HepG2 (cell line): ENCODE results near the gene ADH1B. TPM values are rescaled to one million over a fixed set of nuclear protein-coding genes. Genes with fewer than 3 reads are reported as not detected.

Source experiments
- ATAC-seq: fragments of 200-7000 bp; cut with Tn5 transposase; 3 replicates; pipeline ENCODE4 v1.9.1; 2020; ENCODE audit warnings: mild to moderate bottlenecking, moderate library complexity
- BruUV-seq: library from RNA; stranded (reverse); fragments of 400-500 nt; replicated peaks from 2 replicates; lab custom pipeline; 2021; lab: Mats Ljungman, UMichigan
- CTCF ChIA-PET: fragments of 300-600 bp; formaldehyde crosslinking; extraction: SDS; loops from one replicate; lab custom pipeline; 2021; ENCODE audit warnings: low total read pairs, inconsistent platforms, low intra/inter-chr PET ratio; lab: Yijun Ruan, JAX
- POLR2A ChIA-PET: fragments of 350-600 bp; sonication (Branson Sonifier 250); formaldehyde crosslinking; loops from one replicate; lab custom pipeline; 2020; ENCODE audit warnings: antibody characterized with exemption, inconsistent platforms; lab: Yijun Ruan, JAX
- DNase-seq: peaks from one replicate; pipeline ENCODE4 v3.0.0-alpha.2; 2015; ENCODE audit warnings: low spot score
- FAIRE-seq: peaks from 3 replicates; lab custom pipeline; 2011; peaks lifted over from hg19 to GRCh38; lab: Jason Lieb, UNC
- H2AFZ ChIP-seq: one replicate; pipeline ENCODE4 v1.6.1; 2011; ENCODE audit warnings: low read length, inconsistent platforms
- H3K27ac ChIP-seq: fragments of 300-600 bp; 3 replicates; pipeline ENCODE4 v1.8.0; 2011; ENCODE audit warnings: mixed run types, mild to moderate bottlenecking, mixed read lengths, low read length, inconsistent platforms; ENCODE audit not compliant: insufficient read depth; ENCODE audit errors: extremely low read length
- H3K27me3 ChIP-seq, 2 experiments: fragments of 200-600 bp in 1 of 2; 2 replicates in 1 of 2; 3 replicates in 1 of 2; pipeline versions ENCODE4 v1.6.0 to v1.8.0; 2011; ENCODE audit warnings: low read length in 2 of 2, mild to moderate bottlenecking in 2 of 2, moderate library complexity in 2 of 2, inconsistent platforms in 1 of 2; ENCODE audit not compliant: insufficient read depth in 2 of 2, control insufficient read depth in 1 of 2
- H3K36me3 ChIP-seq, 2 experiments: fragments of 200-600 bp in 1 of 2; replicated peaks in 1 of 2; 2 replicates in 1 of 2; 3 replicates in 1 of 2; pipeline versions ENCODE4 v1.5.1 to v1.8.0; 2011; ENCODE audit warnings: low read length in 2 of 2, inconsistent platforms in 1 of 2; ENCODE audit not compliant: insufficient read depth in 2 of 2, control insufficient read depth in 1 of 2
- H3K4me1 ChIP-seq: 2 replicates; pipeline ENCODE4 v1.5.1; 2012; ENCODE audit warnings: low read length, inconsistent platforms; ENCODE audit not compliant: insufficient read depth
- H3K4me2 ChIP-seq: 2 replicates; pipeline ENCODE4 v1.6.0; 2011; ENCODE audit warnings: low read depth, low read length, inconsistent platforms
- H3K4me3 ChIP-seq, 3 experiments: fragments of 200-600 bp in 1 of 3; sonication (generic), shearing (Covaris generic) in 1 of 3; replicated peaks in 1 of 3; 2 replicates each; pipeline ENCODE4 v1.5.1; 2011 to 2016; ENCODE audit warnings: low read length in 3 of 3, inconsistent platforms in 2 of 3, low read depth in 2 of 3, mild to moderate bottlenecking in 2 of 3, control low read depth in 1 of 3, mixed read lengths in 1 of 3; ENCODE audit not compliant: insufficient read depth in 1 of 3
- H3K79me2 ChIP-seq: one replicate; pipeline ENCODE4 v1.6.1; 2011; ENCODE audit warnings: low read length, inconsistent platforms; ENCODE audit not compliant: insufficient read depth
- H3K9ac ChIP-seq: 2 replicates; pipeline ENCODE4 v1.6.0; 2011; ENCODE audit warnings: mild to moderate bottlenecking, low read depth, low read length, inconsistent platforms; ENCODE audit not compliant: insufficient read depth
- H3K9me3 ChIP-seq: 2 replicates; pipeline ENCODE4 v1.5.1; 2012; ENCODE audit warnings: mild to moderate bottlenecking, low read length
- H4K20me1 ChIP-seq: 2 replicates; pipeline ENCODE4 v1.6.0; 2011; ENCODE audit warnings: inconsistent platforms, mild to moderate bottlenecking, low read length, moderate library complexity; ENCODE audit not compliant: insufficient read depth
- HDAC2 ChIP-seq: sonication (generic); formaldehyde crosslinking; IDR thresholded peaks from 2 replicates; pipeline ENCODE4 v1.4.0; 2020; ENCODE audit warnings: missing genetic modification reagents
- HNRNPK ChIP-seq: fragments of 200-400 bp; formaldehyde crosslinking; IDR thresholded peaks from 2 replicates; pipeline ENCODE4 v1.6.1; 2018; ENCODE audit warnings: low read length, low read depth, moderate library complexity, mild to moderate bottlenecking; ENCODE audit not compliant: poor library complexity, severe bottlenecking
- HOXA3 ChIP-seq: sonication (generic); formaldehyde crosslinking; IDR thresholded peaks from 2 replicates; pipeline ENCODE4 v1.5.0; 2020; ENCODE audit warnings: missing genetic modification reagents
- MATR3 ChIP-seq: sonication (generic); formaldehyde crosslinking; IDR thresholded peaks from 2 replicates; pipeline ENCODE4 v1.4.0; 2020; ENCODE audit warnings: missing genetic modification reagents
- POLR2A ChIP-seq, 2 experiments: IDR thresholded peaks; 2 replicates each; pipeline ENCODE4 v1.6.1; 2011; ENCODE audit warnings: low read depth in 2 of 2, low read length in 2 of 2, mild to moderate bottlenecking in 1 of 2, moderate library complexity in 1 of 2; ENCODE audit not compliant: insufficient read depth in 1 of 2
- REXO4 ChIP-seq: sonication (generic); formaldehyde crosslinking; IDR thresholded peaks from 2 replicates; pipeline ENCODE4 v1.8.0; 2022; ENCODE audit warnings: missing genetic modification reagents, mild to moderate bottlenecking, borderline replicate concordance
- WGBS: methylation state at CpG from one replicate; pipeline ENCODE4 v1.1.6; 2017; ENCODE audit warnings: low lambda C conversion rate; 5-methylcytosine and 5-hydroxymethylcytosine counted together
- in situ Hi-C: cut with HindIII; loops from 2 replicates; pipeline ENCODE4 v1.10.0; 2017; ENCODE audit warnings: low pct_unique_long_range_greater_than_20kb; ENCODE audit not compliant: extremely low pct_ligation_motif_present
- intact Hi-C: fragments of 100-400 bp; cut with micrococcal nuclease; formaldehyde crosslinking; loops from one replicate; pipeline ENCODE4 v1.10.0; 2022; ENCODE audit not compliant: unreplicated experiment
- polyA plus RNA-seq, 8 experiments: library from polyadenylated mRNA; depleted of rRNA in 3 of 8; stranded (reverse) in 7 of 8; unstranded in 1 of 8; fragments of >200 nt; fragmentation: Illumina TruSeq in 4 of 8; extraction: Trizol in 4 of 8; gene quantifications; 2 replicates each; pipeline versions ENCODE4 v1.2.1 to v1.2.3, GENCODE V29; 2011 to 2016; ENCODE audit warnings: low read depth in 4 of 8, missing spikeins in 1 of 8, mixed read lengths in 1 of 8; ENCODE audit not compliant: insufficient read depth in 1 of 8
- total RNA-seq, 5 experiments: library from RNA; depleted of rRNA; stranded (reverse); fragments of >200 nt; fragmentation: Illumina TruSeq; extraction: Trizol; gene quantifications; 2 replicates each; pipeline ENCODE4 v1.2.3, GENCODE V29; 2016; ENCODE audit warnings: low read depth in 1 of 5
- TF ChIP-seq, protein P1 (sequence below): sonication (generic); formaldehyde crosslinking; IDR thresholded peaks from 2 replicates; pipeline ENCODE4; 2020; ENCODE audit warnings: missing genetic modification reagents, mild to moderate bottlenecking, borderline replicate concordance

ADH1B gene
- total and polyA plus RNA-seq, 2 of the 13 experiments (the other 11 are each of a cell fraction or from before 2014, with no cell fraction given) = 0.05 to 0.40 TPM

DNA sequence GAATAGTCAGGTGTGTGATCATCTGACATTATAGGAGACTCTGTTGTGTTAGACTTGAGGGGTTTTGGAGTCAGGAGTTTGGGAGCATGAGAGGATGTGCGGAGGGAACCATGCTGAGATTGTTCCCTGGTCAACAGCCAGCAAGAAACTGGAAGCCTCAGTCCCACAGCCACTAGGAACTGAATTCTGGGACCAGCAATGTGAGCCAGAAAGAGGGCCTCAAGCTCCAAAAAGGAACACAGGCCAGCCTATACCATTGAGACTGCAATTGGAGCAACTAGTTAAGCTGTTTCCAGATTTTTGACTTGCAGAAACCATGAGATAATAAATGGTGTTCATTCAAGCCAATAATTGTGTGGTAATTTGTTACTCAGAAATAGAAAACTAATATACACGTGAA, 8.7 kb upstream of the ADH1B start:
- H3K27me3 ChIP-seq = no peaks in the 10 kb centered on the region
- H4K20me1 ChIP-seq = no peaks in the 10 kb centered on the region
- H3K4me1 ChIP-seq = no peaks in the 10 kb centered on the region
- ChIA-PET CTCF (no interaction called here), POLR2A (no interaction called here)
- no peaks in the 10 kb centered on the region for H3K79me2 ChIP-seq
- WGBS = 14% methylated on average over 2 of the region's 2 CpGs
- H3K9me3 ChIP-seq = peaks cover 15% of the 10 kb centered on the region
- intact Hi-C loops = no loop called here
- H3K27ac ChIP-seq = no peak overlapping the region
- no peak overlapping the region for H3K4me3 ChIP-seq
- no TSS peak for BruUV-seq
- TF ChIP-seq POLR2A (IDR thresholded peaks at IDR 0.05; ENCODE audit: insufficient read depth in 1 of 2, low read depth in 2 of 2, low read length in 2 of 2) (no peak), HOXA3 (CRISPR knock-in tag) (no peak), REXO4 (CRISPR knock-in tag) (no peak), HNRNPK (no peak), HDAC2 (no peak), MATR3 (no peak)
- TF ChIP-seq, protein P1, sequence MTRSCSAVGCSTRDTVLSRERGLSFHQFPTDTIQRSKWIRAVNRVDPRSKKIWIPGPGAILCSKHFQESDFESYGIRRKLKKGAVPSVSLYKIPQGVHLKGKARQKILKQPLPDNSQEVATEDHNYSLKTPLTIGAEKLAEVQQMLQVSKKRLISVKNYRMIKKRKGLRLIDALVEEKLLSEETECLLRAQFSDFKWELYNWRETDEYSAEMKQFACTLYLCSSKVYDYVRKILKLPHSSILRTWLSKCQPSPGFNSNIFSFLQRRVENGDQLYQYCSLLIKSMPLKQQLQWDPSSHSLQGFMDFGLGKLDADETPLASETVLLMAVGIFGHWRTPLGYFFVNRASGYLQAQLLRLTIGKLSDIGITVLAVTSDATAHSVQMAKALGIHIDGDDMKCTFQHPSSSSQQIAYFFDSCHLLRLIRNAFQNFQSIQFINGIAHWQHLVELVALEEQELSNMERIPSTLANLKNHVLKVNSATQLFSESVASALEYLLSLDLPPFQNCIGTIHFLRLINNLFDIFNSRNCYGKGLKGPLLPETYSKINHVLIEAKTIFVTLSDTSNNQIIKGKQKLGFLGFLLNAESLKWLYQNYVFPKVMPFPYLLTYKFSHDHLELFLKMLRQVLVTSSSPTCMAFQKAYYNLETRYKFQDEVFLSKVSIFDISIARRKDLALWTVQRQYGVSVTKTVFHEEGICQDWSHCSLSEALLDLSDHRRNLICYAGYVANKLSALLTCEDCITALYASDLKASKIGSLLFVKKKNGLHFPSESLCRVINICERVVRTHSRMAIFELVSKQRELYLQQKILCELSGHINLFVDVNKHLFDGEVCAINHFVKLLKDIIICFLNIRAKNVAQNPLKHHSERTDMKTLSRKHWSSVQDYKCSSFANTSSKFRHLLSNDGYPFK (CRISPR knock-in tag) = no peak
- FAIRE-seq = no peak
- no peak for ATAC-seq
- H3K9ac ChIP-seq = no peak overlapping the region
- no peak overlapping the region for H3K4me2 ChIP-seq
- no peaks in the 10 kb centered on the region for H3K36me3 ChIP-seq
- DNase-seq = no peak
- in situ Hi-C loops = no loop called here
- no peak overlapping the region for H2AFZ ChIP-seq
